B cell (primary cell): ENCODE measurements around the gene ZACN.

ENCODE experiments used
- EZH2 ChIP-seq: IDR thresholded peaks from 2 replicates; pipeline ENCODE4 v1.6.1; 2012; ENCODE audit warnings: borderline replicate concordance, low read depth, mild to moderate bottlenecking, moderate library complexity, low read length; ENCODE audit not compliant: insufficient read depth, poor library complexity, severe bottlenecking
- TF ChIP-seq, protein P1 (sequence below): fragments of 200-600 bp; IDR thresholded peaks from one replicate; pipeline ENCODE4 v1.8.0; 2022; ENCODE audit warnings: antibody characterized with exemption, mild to moderate bottlenecking

DNA sequence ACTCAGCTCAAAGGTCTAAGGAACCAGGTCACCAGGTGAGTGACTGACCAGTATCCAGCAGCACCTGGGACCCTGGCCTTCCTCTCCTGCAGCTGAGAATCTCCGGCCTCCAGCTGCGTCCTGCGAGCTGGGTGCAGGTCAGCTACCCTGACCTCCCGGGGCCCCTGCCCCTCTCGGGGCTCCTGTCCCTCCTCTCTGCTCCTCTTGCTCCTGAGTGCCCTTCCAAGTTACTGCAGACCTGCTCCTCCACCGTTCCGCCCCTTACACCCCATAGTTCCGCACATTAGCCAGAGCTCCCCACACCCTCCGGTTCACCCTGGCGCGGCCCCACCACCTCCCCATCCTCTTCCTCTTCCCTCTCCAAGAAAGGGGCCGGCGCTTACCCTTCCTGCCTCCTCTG, 51.5 kb downstream of the ZACN start:
- TF ChIP-seq, protein P1, sequence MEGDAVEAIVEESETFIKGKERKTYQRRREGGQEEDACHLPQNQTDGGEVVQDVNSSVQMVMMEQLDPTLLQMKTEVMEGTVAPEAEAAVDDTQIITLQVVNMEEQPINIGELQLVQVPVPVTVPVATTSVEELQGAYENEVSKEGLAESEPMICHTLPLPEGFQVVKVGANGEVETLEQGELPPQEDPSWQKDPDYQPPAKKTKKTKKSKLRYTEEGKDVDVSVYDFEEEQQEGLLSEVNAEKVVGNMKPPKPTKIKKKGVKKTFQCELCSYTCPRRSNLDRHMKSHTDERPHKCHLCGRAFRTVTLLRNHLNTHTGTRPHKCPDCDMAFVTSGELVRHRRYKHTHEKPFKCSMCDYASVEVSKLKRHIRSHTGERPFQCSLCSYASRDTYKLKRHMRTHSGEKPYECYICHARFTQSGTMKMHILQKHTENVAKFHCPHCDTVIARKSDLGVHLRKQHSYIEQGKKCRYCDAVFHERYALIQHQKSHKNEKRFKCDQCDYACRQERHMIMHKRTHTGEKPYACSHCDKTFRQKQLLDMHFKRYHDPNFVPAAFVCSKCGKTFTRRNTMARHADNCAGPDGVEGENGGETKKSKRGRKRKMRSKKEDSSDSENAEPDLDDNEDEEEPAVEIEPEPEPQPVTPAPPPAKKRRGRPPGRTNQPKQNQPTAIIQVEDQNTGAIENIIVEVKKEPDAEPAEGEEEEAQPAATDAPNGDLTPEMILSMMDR, result no peak
- no peak for TF ChIP-seq EZH2
